Activated CD8-positive, alpha-beta memory T cell treated with anti-CD3 and anti-CD28 coated beads, Interleukin-2, amount 50 U/mL, for 1 hour (primary cell): Measurements from ENCODE around the gene RREB1.

Experiments
- DNase-seq: peaks from one replicate; pipeline ENCODE4 v3.0.0-alpha.2; 2020; ENCODE audit errors: extremely low read depth

RREB1 gene

DNA sequence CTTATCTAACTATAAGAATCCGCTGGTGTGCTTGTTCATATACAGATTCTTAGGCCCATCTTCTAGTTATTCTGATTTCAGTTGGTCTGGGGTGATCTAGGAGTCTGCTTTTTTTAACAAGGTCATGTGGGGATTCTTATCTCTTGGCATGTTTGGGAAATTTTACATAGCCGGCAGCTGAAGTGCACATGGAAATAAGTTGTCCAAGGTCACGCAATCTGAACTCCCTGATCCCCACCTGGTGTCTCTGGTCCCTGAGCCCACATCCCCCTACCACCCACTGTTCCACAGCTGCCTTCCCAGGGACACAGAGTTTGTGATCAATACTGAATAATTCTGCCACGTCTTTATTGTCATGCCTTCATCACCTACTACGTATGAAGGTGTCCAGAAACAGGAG, 114.4 kb downstream of the RREB1 start:
- no peak for DNase-seq

DNA sequence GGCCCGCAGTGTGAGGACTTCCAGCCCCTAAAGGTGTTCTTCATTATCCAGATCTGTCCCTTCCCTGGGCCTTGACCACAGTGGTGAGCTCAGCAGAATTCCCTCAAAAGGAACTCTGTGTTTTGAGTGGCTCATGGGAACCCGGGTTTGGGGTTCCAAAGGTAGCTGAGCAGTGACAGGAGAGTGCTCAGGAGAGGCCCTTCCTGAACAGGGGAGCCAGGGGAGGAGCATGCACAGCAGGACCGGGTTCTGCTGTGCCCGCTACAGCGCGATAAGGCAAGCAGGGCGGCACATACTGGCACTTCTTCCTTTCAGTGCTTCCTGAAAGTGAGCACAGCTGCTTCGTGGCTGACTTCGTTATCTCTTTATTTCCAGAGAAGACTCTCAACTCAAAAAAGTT, 117.0 kb downstream of the RREB1 start:
- DNase-seq: no peak

DNA sequence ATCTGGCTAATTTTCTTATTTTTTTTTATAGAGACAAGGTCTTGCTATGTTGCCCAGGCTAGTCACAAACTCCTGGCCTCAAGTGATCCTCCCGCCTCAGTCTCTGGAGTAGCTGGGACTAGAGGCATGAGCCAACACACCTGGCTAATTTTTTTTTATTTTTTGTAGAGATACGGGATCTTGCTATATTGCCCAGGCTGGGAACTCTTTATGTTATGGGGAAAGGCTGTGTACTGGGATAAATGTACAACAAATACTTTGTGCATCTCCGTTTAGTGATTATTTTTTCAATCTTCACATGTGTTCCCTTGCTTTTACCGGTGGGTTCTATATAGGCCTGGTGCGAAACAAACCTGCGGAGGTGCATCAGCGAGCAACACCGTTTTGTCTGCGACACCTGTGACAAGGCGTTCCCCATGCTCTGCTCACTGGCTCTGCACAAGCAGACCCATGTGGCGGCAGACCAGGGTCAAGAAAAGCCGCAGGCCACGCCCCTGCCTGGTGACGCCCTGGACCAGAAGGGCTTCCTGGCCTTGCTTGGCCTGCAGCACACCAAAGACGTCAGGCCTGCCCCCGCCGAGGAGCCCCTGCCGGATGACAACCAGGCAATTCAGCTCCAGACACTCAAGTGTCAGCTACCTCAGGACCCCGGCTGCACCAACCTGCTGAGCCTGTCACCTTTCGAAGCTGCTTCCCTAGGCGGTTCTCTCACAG, 121.1 kb downstream of the RREB1 start:
- no peak for DNase-seq

DNA sequence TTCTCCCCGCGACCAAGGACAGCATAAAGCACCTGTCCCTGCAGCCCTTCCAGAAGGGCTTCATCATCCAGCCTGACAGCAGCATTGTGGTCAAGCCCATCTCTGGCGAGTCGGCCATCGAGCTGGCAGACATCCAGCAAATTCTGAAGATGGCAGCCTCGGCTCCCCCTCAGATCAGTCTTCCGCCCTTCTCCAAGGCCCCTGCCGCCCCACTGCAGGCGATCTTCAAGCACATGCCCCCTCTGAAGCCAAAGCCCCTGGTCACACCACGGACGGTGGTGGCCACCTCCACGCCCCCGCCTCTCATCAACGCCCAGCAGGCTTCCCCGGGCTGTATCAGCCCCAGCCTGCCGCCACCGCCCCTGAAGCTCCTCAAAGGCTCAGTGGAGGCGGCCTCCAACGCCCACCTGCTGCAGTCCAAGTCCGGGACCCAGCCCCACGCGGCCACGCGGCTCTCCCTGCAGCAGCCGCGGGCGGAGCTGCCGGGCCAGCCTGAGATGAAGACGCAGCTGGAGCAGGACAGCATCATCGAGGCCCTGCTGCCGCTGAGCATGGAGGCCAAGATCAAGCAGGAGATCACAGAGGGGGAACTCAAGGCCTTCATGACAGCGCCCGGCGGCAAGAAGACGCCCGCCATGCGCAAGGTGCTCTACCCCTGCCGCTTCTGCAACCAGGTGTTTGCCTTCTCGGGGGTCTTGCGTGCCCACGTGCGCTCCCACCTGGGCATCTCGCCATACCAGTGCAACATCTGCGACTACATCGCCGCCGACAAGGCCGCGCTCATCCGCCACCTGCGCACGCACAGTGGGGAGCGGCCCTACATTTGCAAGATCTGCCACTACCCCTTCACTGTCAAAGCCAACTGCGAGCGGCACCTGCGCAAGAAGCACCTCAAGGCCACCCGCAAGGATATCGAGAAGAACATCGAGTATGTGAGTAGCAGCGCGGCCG, 121.9 kb downstream of the RREB1 start:
- no peak for DNase-seq

DNA sequence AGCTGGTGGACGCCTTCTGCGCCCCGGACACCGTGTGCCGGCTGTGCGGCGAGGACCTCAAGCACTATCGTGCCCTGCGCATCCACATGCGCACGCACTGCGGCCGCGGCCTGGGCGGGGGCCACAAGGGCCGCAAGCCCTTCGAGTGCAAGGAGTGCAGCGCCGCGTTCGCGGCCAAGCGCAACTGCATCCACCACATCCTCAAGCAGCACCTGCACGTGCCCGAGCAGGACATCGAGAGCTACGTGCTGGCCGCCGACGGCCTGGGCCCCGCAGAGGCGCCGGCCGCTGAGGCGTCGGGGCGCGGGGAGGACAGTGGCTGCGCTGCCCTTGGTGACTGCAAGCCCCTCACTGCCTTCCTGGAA, 122.5 kb downstream of the RREB1 start:
- no peak for DNase-seq

DNA sequence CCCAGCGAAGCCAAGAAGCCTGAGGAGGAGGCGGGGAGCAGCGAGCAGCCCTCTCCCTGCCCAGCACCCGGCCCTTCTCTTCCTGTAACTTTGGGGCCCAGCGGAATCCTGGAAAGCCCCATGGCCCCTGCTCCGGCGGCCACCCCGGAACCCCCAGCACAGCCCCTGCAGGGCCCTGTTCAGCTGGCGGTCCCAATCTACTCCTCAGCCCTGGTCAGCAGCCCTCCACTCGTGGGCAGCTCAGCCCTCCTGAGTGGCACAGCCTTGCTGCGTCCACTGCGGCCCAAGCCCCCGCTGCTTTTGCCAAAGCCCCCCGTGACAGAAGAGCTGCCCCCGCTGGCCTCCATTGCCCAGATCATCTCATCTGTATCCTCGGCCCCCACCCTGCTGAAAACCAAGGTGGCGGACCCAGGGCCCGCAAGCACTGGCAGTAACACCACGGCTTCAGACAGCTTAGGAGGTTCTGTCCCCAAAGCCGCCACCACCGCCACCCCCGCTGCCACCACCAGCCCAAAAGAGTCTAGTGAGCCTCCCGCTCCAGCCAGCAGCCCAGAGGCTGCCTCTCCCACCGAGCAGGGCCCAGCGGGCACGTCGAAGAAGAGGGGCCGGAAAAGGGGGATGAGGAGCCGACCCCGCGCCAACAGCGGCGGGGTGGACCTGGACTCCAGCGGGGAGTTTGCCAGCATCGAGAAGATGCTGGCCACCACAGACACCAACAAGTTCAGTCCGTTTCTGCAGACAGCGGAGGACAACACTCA, 123.4 kb downstream of the RREB1 start:
- no peak for DNase-seq

DNA sequence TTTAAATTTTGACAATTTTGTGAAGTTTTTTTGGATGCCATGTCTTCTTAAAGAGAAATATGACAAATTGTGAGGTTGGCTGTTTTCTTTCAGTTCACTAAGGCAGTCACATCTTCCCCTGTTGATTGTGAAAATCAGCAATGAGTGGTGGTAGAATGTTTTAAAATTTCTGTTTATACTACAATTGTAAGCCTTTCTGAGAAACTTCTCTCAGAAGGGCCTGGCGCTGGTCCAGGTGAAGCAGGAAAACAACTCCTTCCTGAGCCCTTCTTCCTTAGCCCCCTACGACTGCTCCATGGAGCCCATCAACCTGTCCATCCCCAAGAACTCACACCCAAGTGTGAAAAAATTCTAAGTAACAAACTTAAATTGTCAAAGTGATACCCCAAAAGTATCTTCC, 124.6 kb downstream of the RREB1 start:
- DNase-seq: no peak

DNA sequence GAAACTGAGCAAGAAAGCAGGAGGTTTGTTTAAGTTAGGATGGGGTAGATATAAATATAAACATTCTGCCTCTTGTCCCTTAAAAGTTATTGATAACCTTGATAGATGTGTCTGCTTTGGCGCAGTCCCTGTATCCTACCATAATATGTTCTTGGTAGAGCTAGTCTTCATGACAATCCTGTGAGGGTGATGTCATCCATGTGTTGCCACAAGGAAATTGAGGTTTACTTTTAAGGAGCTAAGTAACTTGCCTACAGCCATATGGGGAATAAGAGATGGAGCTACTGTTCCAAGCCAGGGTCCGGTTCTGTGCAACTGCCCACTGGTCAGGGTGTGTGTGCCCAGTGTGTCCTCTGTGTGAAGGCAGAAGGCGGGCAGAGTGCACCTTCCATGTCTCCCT, 126.8 kb downstream of the RREB1 start:
- no peak for DNase-seq

DNA sequence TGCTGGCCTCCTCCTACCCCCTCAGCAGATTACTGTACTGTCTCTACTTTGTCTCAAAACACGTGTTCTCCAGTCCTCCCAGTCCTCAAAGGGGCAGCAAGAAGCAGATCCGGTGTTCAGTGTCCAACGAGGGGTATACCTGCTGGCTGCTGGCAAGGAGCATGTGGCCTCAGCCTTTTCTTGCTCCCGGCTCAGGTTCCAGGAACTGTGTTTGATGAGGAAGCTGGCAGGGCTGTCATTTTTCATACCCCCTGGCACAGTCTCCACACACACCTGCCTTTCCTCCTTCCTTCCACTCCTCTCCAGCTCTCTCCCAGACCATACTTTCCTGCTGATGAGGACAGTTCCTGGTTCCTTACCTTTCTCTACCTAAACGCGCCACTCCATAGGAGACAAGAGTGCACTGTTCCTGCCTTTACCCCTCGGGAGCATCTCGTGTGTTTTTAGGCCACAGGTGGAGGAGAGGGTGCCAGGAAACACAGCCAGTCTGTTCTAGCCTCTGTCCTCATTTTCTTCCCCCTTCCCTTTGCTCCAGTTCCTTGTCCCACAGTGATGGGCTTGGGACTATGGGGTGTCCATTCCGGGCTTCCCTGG, 128.0 kb downstream of the RREB1 start:
- DNase-seq: no peak

DNA sequence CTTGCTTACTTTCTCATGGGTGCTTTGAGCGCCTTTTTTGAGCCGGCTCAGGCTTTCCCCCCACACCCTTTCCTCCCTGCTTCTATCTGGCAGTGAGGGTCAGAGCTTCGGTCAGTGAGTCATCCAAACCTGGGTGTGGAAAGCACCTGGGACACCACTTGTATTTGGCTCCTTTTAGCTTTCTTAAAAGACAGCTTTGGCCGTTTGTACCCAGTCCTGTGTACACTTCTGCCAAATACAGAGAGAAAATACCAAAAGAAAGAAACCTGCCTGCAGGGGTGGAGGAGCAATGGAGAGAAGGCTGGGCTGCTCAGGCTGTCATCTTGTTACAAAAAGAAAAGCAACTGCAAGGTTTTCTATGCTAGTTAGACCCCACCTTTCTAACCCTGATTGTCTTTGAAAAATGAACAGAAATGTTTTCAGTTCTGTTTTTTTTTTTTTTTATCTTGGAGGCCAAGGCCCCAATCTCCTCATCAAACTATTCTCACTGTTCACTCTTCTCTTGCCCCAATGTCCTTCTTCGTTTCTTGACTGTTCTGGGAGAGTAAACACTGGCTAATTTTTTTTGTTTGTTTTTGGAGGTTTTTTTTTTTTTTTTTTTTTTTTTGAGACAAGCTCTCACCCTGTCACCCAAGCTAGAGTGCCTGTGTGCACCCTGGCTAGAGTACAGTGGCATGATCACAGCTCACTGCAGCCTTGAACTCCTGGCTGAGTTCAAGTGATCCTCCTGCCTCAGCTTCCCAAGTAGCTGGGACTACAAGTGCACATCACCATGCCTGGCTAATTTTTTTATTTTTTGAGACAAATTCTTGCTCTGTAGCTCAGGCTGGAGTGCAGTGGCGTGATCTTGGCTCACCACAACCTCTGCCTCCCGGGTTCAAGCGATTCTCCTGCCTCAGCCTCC, 128.8 kb downstream of the RREB1 start:
- no peak for DNase-seq

DNA sequence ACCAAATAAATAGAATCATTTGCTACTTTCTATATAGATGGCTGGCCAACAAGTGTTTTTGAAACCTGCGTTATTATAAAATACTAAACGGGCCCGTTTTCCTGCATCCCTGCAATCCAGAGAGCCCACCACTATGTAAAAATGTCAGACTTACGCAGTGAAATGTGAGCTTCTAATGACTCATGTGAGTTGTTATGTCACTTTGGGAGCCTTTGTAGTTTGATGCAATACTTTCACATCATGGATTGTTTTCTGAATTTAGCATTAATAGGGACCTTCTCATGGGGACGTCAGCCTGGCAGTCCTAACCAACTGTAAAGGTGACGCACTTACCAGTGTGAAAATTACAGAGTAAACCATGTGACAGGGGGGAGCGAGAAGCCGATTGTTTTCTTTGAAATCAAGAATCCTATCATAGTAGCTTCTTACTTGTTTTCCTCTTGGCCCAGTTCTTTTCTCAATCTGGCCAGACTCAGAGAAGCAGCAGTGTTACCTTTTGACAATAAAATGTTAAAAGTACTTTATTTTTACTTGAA, 130.0 kb downstream of the RREB1 start:
- DNase-seq: no peak

DNA sequence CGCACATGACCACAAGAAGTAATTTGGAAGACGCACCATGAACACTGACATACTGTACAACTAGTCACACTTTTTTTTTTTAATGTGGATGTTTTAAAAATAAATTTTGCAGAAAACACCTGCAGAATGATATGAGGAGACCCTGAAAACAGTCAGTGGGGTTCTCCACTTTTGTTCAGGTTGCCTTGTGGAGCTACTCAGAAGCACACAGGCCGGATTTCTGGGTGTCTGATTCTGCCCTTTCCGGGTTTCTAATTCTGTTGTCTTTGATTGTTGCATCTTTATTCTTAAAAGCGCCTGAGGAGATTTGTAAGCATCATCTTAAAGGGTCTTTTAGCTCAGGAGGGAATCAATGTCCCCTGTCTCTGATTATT, 130.8 kb downstream of the RREB1 start:
- DNase-seq: no peak

DNA sequence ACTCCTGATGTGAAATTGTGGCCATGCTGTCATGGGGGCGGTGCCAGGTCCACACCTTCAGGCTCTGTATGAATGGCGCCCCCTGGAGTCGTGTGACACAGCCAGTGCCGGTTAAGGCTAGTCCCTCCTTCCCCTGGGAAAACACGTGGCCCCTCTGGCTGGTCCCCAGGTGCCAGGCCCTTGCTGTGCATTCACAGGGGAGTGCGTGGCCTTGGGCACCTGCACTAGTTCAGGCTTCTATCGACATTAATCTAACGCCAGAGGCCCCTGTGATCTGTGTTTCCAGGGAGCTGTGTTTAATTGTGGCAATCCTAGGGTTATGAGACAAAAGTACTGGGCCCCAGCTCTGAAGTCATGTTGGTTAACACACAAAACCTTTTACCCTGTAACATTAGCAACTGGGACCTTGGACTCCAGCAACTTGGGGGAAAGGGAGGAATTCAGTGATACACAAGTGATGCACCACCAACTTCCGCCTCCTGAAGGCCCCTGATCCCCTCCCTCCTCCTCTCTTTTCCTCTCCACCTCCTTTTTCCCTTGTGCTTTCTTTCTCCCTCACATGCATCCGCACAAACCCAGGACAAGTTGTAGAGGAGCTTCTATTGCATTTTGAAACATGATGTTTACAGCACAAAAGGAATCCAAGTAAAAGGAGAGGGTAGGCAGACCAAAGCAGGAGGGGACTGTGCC, 131.3 kb downstream of the RREB1 start:
- peak; percentile 34 for DNase-seq

DNA sequence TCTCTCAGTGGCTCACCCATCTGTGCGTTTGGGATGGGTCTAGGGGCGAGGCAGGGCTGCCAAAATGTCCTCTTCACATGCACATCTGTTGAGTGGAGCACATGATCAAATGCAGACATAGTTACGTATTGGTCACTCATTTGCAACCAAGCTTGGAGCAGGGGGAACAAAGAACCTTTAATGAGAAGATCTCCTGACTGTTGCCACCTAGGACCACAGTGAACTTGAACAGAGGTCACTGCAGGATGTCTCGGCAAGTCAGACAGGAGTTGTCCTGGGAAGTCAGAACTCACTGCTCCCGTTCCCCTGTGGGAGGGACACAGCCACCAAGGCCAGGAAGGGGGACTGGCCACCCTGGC, 131.8 kb downstream of the RREB1 start:
- DNase-seq: no peak

DNA sequence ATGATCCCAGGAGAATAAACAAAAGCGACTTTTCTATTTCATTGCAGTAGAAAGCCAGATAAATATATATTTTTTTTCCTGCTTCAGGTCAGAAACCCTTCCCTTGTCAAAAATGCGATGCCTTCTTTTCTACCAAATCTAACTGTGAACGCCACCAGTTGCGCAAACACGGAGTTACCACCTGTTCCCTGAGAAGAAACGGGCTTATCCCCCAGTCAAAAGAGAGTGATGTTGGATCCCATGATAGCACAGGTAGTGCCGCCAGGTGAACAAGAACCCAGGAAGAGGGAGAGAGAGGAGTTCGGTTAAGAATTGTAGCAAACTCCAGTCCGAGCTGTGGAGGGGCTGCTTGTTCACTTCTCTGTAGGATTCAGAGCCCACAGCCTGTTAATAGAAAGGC, 132.6 kb downstream of the RREB1 start:
- no peak for DNase-seq

DNA sequence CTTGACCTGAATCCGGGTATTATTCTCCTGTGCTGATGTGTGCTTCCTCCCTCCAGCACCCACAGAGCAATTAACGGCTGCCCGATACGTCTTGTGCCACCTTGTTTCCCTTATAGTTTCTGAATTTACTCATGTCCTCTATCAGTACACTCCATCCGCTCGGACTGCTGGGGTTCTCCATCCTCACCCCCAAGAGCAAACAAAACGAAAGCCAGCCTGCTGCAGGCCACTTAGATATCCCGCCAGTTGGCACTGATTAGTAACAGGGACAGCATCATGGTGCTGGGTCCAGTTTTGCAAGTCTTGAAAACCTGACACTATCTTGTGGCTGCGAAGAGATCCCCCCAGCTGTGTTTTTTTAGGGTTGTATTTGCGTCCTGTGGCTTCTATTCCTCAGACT, 133.4 kb downstream of the RREB1 start:
- no peak for DNase-seq

DNA sequence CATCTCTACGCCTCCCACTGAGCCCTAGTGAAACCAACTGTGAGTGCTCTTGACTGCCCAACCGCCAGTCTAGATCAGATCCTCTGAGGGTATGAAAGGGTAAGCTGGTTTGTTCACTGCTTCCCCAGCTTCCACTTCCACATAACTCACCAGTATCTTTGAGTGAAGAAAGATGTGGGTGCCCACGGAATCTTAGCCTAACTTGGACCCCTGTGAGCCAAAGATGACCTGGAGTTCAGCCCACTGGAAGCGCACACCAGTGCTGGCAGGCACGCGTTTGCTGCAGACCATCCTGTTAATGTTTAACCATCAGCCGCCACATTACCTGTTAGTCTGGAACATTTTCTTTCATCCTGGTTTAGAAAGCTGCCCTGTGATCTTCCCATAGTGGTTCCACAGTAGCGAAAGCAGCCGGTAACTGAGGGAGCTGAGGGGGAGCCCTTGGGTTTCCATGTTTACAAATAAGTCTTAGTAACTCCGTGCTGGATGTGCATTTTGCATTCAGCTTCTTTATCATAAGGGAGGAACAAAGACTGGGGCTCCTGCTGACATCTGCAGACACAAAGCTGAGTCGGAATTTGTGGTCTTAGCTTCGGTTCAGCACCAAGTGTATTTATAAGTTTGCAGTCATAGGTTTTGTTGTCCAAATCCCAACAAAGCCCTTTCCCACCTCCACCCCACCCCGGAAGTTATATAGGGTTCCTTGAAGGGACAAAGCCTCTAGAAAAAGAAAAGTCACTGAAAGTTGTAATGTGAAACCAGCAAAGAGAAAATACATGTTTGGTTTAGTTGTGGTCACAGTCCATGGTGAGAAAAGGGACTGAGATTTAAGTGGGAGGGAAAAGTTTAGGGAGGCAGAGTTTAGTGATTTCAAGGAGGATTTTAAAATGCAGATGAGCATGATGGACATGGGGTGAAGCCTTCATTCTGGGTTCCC, 134.2 kb downstream of the RREB1 start:
- DNase-seq: no peak

DNA sequence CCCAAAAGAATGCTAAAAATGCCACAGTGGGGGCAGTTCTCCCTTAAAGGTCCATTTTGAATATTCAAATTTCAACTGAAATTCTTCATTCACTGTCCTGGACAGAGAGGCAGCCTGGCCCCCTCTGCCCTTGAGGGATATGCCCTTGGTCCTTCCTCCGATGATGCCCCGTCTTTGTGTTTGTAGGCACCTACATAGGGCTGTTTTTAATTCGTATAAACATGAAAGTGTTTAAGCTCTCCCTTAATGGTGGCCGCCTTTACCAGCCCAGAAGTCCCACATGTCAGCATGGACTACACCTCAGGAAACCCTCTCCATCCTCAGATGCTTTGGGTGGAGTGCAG, 135.0 kb downstream of the RREB1 start:
- no peak for DNase-seq
